GM18507 (cell line): ENCODE measurements around the gene MED22.

Experiments
- DNase-seq: peaks from one replicate; pipeline ENCODE4 v3.0.0; 2011; ENCODE audit warnings: low read depth; ENCODE audit not compliant: insufficient read length; ENCODE audit errors: extremely low spot score
- FAIRE-seq: peaks from 2 replicates; lab custom pipeline; 2011; peaks lifted over from hg19 to GRCh38; lab: Jason Lieb, UNC

The MED22 gene

DNA sequence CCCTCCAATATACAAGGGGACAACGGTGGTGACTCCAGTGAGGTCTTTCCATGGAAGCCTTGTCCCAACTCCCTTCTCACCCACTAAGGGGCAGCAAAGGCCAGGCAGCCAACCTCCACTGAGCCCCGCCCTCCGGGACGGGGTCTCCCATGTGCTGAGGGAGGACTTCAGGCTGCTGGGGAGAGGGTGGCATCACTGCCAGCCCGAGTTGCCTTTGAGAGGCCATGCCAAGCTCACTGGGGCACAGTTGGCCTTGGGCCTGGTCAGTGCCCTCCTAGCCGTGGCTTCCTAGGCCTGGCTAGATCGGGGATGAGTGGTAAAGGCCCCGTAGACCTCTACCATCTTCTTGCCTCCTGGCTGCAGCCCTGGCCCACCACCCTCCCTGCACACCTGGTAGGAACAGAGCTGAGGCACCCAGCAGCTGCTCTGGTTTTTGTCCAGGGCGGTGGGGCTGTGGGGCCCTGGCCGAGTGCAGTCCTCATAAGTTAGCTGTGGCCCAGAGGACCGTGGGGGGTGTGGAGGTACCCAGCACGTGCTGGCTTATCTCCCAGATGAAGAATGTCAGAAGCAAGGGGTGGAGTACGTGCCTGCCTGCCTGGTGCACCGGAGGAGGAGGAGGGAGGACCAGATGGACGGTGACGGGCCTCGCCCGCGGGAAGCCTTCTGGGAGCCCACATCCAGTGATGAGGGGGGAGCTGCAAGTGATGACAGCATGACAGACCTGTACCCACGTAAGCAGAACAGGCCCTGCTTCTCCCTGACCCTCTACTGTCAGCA lies 11.7 kb upstream of the MED22 start:
- FAIRE-seq (no peak), DNase-seq (no peak)

DNA sequence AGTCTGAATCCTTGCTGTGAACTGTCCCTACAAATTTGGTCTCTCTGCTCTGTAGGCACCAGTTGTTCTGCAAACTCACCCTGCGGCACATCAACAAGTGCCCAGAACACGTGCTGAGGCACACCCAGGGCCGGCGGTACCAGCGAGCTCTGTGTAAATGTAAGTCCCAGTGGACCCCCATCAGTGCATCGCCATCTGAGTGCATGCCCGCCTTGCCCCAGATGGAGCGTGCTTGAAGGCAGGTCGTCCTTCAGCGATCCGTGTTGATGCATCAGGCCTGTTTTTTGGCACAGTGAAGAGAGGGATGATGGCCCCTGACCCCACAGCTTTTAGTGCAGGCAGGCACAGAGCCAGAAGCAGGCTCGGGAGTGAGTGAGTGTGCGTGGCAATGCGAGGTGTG lies 9.7 kb upstream of the MED22 start:
- DNase-seq, result no peak
- FAIRE-seq, result no peak

DNA sequence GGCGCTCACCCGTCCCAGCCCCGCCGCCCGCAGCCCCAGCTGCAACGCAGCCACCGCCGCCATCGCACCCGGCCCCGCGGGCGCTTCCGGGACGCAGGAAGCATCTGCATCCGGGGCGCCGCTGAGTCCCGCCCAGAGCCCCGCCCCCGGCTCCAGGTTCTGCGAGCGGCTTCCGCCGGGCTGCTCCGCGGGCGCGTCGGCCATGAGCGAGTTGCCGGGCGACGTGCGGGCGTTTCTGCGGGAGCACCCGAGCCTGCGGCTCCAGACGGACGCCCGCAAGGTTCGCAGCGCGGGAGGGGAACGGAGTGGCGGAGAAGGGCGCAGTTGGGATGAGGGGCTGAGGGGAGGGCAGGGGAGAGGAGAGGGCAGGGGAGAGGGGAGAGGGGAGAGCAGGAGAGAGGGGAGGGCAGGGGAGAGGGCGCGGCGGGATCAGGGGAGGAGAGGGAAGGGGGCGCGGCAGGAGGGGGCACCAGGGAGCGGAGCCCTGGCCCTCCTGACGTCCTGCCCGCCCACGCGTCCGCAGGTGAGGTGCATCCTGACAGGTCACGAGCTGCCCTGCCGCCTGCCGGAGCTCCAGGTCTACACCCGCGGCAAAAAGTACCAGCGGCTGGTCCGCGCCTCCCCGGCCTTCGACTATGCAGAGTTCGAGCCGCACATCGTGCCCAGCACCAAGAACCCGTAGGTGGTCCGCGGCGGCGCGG lies 8.6 kb upstream of the MED22 start, which contains the start of the genes SURF1 and SURF2:
SURF1 (minus strand) TSS at position 97 of the 701 bp plus-strand sequence; CDS start at position 63, 34 bp downstream.
SURF2 (plus strand) TSS at position 160 of the 701 bp plus-strand sequence; CDS start at position 203, 43 bp downstream.
- FAIRE-seq, result peak; percentile 56
- DNase-seq, result peak; percentile 78

DNA sequence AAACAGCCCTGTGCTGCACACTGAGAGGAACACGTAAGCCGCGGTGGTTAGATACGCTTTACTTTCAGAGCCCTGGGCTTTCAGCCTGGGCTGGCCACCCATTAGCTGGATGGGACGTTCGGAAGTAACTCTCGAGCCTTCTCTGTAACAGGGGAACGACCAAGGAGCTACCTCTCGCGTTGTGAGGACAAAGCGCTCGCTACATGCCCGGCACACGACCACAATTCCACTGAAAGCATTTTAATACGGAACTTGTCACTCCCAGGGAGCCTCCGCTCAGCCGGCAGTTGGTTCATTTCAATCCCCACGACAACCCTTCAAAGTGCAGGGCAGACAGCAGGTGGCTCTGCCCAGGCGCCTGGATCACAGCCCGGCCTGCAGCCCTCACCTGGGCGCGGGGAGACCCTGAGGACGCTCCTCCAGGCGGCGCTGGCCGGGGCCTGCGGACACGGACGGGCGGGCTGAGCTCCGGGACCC lies 8.0 kb upstream of the MED22 start:
- FAIRE-seq, result no peak
- DNase-seq, result no peak

DNA sequence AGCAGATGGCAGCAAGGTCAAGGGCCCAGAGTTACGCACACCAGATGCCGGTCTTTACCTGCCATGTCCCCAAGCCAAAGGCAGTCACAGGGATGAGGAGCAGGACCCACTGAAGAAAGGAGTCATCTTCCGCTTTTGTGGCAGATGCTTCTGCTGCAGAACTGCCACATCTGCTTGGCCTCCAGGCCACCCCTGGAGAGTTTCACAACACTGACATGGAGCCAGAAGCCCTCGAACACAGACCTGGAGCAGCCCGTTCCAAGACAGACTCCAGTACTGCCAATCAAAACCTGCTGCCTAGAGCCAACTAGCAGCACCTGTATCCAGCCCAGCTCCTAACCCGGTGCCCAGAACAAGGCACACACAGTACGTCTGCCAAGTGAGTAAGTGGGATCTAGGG lies 6.8 kb upstream of the MED22 start:
- FAIRE-seq (no peak), DNase-seq (no peak)

DNA sequence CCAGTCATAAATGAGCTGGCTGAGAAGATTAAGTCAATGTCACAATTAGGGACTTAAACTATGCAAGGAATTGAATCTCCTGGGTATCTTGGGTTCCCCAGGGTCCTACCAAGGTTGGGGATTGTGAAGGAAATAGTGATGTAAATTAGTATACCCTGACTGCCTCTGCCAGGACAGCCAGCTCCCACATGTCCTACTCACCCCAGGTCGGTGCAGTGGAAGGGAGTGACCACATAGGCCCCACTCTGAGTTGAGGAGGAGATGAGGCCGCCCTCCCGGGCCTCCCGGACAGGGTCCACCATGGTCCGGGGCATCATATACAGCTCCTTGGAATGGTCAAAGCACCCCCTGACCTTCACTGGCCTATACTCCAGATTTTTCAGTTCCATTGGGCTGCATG lies 5.6 kb upstream of the MED22 start:
- no peak for FAIRE-seq

DNA sequence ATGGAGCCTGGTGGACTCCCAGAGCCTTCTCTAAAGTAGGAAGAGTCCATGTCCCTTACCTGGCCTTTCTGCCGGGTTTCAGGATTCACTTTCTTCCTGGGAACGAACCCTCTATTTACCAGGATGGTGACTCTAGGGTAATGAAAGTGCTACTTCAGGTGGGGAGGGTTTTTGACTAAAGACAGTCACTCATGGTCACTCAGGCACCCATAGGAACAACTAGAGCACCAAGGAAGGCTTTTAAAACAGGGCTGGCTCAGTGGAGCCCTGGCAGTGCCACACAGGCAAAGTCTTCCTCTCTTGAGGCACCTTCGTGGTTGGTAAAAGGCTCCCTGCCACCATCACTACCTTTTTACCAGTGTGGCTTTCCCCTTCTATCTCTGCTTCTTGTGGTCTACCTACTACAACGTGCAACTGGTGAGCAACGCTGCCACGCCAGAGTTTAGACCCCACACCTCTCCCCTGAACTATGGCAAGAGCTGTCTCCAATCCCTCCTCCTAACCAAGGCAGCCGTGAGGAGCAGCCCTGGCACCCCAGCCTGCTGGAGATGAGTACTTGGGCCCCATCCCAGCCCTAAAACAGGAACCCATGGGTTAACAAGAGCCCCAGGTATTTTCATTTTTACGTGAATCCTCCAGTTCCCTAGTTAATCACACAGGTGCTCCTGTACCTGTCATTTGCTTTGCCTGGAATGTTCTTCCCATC lies 4.9 kb upstream of the MED22 start:
- DNase-seq, result no peak
- FAIRE-seq, result no peak

More for the DNA sequence above, 5.6 kb upstream of the MED22 start:
- DNase-seq, result no peak

DNA sequence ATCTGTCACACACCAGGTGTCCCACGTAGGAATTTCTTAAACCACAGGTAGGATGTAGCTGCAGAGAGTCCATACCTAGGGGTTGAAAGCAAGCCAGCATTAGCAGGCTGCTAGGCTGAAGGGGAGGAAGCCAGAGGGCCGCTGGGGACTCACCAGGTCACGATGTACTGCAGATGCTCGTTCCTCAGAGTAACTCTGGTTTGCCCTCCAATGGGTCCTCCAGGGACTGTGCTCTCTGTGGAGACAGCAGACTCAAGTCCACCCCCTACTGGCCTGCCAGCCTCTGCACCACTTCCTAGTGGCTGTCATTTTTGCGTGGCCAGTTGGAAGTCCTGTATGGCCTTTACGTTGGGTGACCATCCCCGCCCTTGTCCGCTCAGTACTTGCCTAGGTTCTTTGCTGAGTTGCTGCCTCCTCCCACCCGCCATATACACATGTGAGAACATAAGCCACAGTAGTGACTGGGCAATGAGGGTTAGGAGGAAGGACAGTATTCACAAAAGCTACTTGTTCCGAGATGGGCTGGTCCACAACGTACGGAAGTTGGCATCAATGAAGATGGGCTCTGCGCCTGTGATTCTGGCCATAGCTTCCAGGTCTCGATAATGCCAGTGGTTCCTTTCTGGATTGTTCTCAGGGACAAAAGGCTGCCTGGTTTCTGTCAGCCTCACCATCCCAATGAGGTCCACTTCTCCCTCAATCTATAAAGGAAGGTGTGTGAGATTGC lies 4.1 kb upstream of the MED22 start:
- DNase-seq (no peak), FAIRE-seq (no peak)

DNA sequence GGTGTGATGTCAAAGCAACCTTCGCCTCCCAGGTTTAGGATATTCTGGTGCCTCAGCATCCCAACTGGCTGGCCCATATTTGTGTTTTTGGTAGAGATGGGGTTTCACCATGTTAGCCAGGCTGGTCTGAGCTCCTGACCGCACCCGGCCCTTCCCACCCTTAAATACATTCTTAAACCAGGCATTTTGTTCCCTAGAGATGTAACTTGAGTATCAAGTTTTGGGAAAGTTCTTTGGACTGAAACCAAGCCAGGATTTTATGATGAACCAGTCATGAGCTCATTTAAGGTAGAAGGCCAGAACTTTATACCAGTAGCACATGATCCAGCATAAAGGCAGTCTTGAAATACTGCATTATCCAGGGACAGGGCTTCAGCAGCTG lies 3.6 kb upstream of the MED22 start:
- no peak for DNase-seq
- FAIRE-seq, result no peak

DNA sequence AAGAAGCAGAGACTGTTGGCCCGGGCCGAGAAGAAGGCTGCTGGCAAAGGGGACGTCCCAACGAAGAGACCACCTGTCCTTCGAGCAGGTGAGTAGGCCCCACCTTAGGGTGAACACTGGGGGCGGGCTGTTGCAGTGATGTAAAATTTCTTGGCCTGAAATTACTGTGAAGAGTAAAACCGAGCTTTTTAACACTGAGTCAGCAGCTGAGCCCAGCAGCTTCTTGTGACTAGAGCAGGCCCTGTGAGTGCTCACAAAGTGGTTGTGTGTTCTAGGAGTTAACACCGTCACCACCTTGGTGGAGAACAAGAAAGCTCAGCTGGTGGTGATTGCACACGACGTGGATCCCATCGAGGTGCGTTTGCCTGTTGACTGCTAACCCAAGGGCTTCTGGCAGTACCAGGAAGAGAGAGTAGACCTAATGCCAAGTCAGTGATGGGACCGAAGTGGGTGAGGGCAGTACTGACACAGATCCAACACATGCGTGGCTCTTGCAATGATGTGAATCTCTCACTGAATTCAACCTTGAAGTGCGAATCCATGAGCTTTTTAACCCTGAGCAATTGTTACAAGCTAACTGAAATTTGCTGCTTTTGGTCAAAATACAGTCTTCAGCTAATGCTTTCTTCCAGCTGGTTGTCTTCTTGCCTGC lies 2.2 kb upstream of the MED22 start:
- DNase-seq (no peak), FAIRE-seq (no peak)

DNA sequence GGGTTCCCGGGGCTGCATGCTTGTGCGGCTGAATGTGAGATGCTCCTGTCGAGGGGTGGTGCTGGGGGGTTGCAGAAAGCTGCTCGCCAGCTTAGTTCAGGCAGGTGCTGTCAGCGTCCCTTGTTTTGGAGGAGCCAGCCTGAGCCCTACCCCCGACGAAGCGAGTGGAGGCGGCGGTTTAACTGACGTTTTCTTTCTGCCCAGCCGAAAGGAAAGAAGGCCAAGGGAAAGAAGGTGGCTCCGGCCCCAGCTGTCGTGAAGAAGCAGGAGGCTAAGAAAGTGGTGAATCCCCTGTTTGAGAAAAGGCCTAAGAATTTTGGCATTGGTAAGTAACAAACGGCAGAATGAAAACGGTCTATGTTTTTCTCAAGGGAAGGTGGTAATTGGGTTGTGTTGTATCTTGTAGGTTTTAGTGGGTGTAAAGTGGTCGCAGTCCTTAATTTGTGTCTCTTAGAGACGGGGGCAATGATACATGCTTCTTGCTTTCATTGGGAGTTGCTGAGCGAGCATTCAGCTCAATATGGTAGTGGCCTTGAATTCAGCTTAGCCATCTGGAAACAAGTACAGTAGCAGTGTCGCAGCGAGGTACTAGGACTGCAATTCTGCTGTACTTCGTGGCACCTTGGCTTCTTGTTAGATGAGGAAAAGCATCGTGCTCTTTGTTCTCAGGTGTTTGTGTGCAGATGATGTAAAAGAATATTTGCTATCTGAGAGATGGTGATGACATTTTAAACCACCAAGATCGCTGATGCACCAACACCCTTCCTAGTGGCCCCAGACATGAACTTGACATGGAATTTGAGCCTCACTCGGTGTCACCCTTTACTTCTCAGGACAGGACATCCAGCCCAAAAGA lies 1.0 kb upstream of the MED22 start:
- no peak for FAIRE-seq
- DNase-seq, result no peak

DNA sequence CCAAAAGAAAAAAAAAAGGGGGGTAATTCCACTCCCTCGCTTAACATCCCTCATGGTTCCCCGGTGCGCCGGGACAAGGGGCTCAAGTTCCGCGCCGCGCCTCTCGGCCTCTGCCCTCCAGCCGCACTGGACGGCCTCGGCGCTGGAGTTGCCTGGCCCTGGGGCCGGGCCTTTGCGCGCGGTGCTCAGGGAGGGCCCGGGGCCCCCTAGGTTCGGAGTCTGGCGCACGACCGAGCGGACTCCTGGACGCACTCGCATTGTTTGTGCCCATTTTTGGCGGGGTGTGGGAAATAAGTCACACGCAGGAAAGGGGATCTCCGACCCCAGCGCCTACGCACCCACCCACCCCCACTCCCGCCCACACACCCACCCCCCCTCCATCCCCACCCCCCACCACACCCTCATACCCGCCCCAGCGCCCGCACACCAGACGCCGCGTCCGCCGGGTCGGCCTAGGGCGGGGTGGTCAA lies 381 bp downstream of the MED22 start:
- FAIRE-seq, result no peak
- peak; percentile 40 for DNase-seq

DNA sequence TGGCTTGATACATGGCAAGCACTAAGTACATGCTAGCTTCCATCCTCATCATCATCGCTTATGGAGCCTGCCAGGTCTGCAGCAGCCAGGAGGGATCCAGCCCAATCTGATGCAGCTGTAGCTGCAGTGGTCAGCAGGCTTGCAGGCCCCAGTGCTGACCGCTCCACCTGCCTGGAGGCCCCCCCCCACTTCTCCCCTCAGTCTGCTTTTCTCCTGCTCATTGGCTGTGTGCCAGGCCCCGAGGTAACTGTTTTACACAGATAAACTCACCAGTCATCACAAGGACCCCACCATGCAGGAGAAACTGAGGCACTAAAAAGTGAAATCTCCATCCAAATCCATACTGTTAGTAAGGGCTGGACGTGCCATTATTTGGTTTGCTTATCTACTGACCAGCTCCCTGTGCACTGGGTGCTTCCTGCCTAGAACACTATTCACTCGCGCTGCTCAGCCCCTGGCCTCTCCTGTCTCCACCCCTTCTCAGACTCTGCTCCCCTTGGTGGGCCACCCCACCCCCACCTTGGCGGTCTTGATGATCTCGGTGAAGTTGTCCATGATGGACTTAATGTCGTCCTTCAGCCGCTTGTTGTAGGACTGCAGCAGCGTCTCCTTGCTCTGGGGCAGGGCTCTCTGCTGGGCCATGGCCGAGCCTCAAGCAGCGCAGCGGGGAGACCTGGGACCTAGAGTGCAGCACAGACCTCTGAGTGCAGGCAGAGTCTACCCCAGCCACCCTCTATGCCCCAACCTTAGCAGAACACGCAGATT lies 1.7 kb downstream of the MED22 start:
- DNase-seq, result no peak

DNA sequence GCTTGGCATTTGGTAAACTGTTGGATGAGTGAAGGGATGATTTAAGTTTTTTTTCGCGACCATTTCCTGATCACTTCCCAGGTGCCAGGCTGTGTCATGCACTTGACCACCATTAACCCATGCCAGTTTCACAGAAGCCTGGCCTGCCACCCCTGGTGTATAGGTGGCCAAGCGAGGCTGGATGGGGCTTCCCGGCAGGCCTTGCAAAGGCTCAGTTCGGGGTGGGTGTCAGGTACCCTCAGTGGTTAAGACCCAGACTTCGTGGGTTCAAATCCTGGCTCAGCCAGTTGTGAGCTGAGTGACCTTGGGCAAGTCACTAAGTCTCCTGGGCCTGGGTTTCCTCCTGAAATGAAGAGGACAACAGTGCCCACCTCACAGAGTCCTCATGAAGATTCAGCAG lies 2.3 kb downstream of the MED22 start:
- FAIRE-seq, result no peak

More for the DNA sequence above, 1.7 kb downstream of the MED22 start:
- FAIRE-seq, result no peak

DNA sequence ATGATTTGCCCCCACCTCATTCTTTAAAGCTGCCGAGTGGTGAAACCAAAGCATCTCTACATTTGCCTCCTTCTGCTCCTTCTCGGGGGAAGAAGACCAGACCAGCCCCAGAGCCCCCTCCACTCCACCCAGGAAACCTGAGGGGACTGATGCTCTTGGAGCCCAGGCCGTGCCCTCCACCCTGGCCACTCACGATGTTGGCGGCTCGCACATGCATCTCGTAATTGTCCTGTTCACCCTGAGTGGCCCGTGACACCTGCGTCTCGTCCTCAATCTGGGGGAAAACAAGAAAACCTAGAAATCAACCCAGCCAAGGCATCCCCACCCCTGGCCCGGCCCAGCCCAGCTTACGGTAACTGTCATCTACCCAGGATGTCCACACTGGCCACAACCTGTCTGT lies 3.0 kb downstream of the MED22 start:
- no peak for FAIRE-seq
- DNase-seq, result no peak

More for the DNA sequence above, 2.3 kb downstream of the MED22 start:
- DNase-seq, result no peak

DNA sequence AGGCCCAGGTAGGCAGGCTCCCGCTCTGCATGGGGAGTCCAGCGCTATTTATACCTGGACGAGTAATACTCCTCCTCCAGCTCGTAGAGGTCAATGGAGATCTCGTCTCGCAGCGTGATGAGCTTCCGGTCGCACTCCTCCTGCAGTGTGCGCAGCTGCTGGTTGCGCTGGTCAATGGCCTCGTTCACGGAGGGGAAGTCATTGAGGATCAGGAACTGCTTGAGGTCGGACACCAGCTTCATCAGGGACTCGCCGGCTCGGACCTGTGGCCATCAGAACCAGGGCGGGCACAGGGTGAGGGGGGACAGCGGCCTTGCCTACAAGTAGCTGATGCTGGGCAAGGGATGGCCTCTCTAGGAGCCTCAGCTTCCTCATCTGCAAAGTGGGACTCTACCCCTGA lies 3.9 kb downstream of the MED22 start:
- no peak for DNase-seq
- FAIRE-seq, result no peak

DNA sequence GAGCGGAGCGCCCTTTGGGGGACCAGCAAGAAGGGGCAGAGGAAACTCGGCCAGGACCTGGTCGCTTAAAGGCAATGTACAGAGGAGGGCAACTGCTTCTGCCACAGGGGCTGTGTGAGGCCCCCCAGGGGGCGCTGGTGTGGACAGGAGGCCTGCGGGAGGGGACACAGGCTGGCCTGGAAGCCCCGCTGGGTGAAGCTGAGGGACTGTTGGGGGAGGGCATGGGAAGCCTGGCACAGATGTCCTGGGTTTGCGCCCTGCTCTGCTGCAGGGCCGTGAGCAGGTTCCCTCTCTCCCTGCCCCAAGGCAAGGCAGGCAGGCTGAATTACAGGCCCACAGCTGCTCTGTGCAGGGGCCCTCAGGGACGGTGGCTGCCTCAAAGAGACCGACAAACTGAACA lies 5.4 kb downstream of the MED22 start:
- no peak for DNase-seq
- FAIRE-seq, result no peak

DNA sequence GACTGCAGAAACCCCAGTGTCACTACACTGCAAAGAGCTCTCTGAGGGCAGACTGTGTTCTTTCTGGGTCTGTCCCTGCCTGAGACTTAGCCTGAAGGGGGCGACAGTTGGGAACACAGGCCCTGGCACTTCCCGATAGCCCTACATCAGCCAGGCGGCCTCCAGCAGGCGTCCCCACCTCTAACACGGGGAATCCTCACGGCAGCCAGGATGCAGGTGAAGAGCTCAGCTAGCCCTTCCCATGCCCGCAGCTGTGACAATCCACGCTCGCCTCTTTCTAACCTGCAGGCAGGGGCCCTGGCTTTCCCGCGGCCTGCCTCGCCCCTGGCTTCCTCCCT lies 5.9 kb downstream of the MED22 start:
- DNase-seq (no peak), FAIRE-seq (no peak)
